CD4-positive, alpha-beta T cell treated with Interleukin-12 subunit alpha and Interleukin-12 subunit beta, for 1 hour (primary cell): Measurements from ENCODE around the gene GRAMD4.
A peak's percentile ranks its signal among the peaks of the same experiment; 100 is the strongest.

Experiments used
- DNase-seq: peaks from one replicate; pipeline ENCODE4 v3.0.0-alpha.2; 2020

Gene GRAMD4

GRCh38 chr22:46659059-46659790, 39.0 kb downstream of the GRAMD4 start:
- no peak for DNase-seq

GRCh38 chr22:46659791-46660186, 39.6 kb downstream of the GRAMD4 start:
- DNase-seq, result no peak

- DNase-seq, result peak; percentile 25
These were observed 40.5 kb downstream of the GRAMD4 start for GRCh38 chr22:46660604-46661201.

GRCh38 chr22:46661221-46661851, 41.1 kb downstream of the GRAMD4 start:
- DNase-seq, result peak; percentile 46

- DNase-seq, result no peak
These were observed 42.0 kb downstream of the GRAMD4 start for GRCh38 chr22:46662226-46662625.

- no peak for DNase-seq
These were observed 42.8 kb downstream of the GRAMD4 start for GRCh38 chr22:46663001-46663400.

- no peak for DNase-seq
These were observed 43.4 kb downstream of the GRAMD4 start for GRCh38 chr22:46663436-46664100.

- DNase-seq, result no peak
These were observed 44.2 kb downstream of the GRAMD4 start for GRCh38 chr22:46664301-46664855.

- DNase-seq, result no peak
These were observed 45.0 kb downstream of the GRAMD4 start for GRCh38 chr22:46665151-46665695.

- DNase-seq, result no peak
These were observed 45.6 kb downstream of the GRAMD4 start for GRCh38 chr22:46665751-46666280.

GRCh38 chr22:46666577-46667244, 46.5 kb downstream of the GRAMD4 start:
- no peak for DNase-seq

- DNase-seq, result no peak
These were observed 47.0 kb downstream of the GRAMD4 start for GRCh38 chr22:46667245-46667623.

- DNase-seq, result no peak
These were observed 47.9 kb downstream of the GRAMD4 start for GRCh38 chr22:46668116-46668515.

GRCh38 chr22:46669201-46669600, 49.0 kb downstream of the GRAMD4 start:
- DNase-seq, result no peak

GRCh38 chr22:46671824-46672432, 51.7 kb downstream of the GRAMD4 start:
- no peak for DNase-seq

- no peak for DNase-seq
These were observed 52.5 kb downstream of the GRAMD4 start for GRCh38 chr22:46672731-46673130.

- no peak for DNase-seq
These were observed 53.0 kb downstream of the GRAMD4 start for GRCh38 chr22:46673205-46673604.

- no peak for DNase-seq
These were observed 53.6 kb downstream of the GRAMD4 start for GRCh38 chr22:46673662-46674236.

- peak; percentile 80 for DNase-seq
These were observed 54.2 kb downstream of the GRAMD4 start for GRCh38 chr22:46674367-46674781.

GRCh38 chr22:46674906-46675305, 54.7 kb downstream of the GRAMD4 start:
- no peak for DNase-seq

GRCh38 chr22:46675479-46675878, 55.3 kb downstream of the GRAMD4 start:
- no peak for DNase-seq
